ENCODE measurements around the gene FBXL14. TPM values are rescaled to one million over a fixed set of nuclear protein-coding genes. Genes with fewer than 3 reads are reported as not detected.

The FBXL14 gene
- total RNA-seq, 1 experiment from 2014 or later: 5.0 TPM

DNA sequence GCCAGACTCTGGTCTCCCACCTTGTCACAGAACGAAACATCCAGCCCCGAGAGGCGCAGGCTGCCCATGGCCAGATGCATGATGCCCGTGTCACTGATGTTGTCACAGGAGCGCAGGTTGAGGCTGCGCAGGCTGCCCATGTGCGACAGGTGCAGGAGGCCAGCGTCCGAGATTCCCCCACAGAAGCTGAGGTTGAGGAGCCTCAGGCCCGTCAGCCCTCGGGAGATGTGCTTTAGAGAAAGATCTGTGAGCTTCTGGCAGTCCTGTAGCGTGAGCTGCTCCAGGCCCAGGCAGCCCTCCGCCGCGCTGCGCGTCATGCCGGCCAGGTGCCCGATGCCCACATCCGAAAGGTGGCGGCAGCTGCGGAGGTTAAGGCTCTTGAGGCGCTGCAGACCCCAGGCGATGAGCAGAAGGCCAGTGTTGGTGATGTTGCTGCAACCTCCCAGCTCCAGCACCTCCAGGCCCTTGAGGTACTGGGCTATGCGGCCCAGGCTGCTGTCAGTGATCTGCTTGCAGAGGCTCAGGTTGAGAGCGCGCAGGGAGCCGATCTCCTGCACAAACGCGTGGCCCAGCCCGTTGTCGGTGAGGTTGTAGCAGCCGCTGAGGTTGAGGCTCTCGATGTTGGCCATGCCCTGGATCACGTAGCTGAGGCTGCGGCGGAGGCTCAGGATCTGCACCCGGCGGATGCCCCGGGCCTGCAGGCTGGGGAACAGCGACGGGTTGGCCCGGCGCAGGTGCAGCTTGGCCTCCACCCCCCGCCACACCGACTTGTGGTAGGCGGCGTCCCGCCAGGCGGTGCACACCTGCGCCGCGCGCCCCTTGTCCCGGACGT, 991 bp downstream of the FBXL14 start:
- no peak for DNase-seq (ENCODE audit: low spot score)

DNA sequence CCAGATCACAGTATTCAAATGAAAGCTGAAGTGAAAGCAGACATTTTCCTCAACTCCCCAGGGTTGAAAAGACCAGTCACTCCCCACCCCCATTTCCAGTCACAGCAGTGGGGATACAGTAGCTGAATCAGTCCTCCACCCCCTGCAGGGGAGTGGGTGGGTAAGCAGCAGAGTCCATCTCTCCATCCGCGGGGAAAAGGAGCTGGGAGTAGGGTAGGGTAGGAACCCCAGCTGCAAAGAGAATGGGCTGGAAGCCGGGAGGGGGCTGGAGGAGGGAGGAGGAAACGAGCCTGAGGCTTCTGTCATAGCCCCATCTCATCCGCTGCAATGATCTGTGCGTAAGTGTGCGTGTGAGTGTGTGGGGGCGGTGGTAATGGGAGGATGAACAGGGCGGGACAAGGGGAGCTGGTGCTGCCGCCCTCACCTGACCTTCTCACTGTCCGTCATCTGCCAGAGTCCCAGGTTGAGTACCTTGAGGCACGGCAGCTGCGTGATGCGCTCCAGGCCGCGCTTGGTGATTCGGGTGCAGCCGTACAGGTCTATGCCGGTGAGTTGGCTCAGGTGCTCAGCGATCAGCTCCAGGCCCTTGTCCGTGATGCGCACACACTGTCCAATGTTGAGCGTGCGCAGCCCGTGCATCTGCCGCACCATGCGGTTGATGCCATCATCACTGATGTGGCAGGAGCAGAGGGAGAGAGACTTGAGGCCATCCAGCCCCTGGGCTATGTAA, 1.8 kb downstream of the FBXL14 start:
- DNase-seq (ENCODE audit: low spot score): no peak

GRCh38 chr12:1591543-1591942, 2.8 kb downstream of the FBXL14 start:
- no peak for DNase-seq (ENCODE audit: low spot score)

DNA sequence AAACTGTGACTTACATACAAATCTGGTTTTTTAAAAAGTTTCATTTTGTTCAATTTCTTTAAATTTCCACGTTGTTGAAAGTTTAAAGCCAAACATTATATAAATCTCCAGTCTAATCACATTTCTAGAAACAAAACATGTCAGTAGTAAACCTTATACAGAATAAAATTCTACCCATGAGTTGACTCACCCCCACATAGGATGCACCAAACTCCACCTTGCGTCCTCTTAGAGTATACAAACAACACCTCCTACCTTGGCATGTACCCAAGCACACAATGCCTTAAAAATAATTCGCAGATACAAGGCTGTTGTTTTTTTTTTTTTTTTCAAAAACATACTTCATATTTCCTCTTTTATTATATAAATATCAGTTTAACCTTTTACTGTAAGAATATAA, 3.3 kb downstream of the FBXL14 start:
- DNase-seq (ENCODE audit: low spot score): no peak

- DNase-seq (ENCODE audit: low spot score): no peak
Observed at GRCh38 chr12:1590221-1590979, 4.0 kb downstream of the FBXL14 start.

- DNase-seq (ENCODE audit: low spot score): no peak
Observed at GRCh38 chr12:1588575-1588947, 5.8 kb downstream of the FBXL14 start.

DNA sequence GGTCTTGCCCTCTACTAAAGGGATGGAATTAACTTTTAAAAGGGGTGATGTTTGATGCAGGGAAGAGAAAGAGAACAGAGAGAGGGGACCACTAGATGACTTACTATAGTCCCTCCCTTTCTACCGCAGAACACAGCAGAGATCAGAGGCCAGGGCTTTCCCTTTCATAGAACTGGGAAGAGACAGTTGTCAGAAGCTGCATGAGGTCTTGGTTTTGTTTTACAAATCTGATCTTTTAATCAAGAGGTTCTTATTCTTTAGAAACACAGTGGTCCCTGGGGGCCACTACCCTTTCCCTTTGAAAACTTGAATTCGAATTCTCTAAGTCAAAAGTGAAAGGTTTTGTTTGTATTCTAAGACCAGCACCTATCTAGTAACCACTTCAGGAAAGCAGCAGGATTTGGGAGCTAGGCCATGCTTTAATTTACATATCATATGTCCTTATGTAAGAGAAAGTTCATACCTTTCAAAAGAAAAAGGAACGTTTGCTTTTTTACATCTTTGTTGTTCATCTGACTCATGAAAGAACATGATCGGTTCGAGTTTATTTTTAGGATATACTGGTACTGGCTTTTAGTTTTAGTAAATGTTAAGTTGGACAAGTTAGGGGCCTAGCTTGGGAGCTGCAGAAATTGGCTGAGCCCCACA, 6.3 kb downstream of the FBXL14 start:
- no peak for DNase-seq (ENCODE audit: low spot score)

DNA sequence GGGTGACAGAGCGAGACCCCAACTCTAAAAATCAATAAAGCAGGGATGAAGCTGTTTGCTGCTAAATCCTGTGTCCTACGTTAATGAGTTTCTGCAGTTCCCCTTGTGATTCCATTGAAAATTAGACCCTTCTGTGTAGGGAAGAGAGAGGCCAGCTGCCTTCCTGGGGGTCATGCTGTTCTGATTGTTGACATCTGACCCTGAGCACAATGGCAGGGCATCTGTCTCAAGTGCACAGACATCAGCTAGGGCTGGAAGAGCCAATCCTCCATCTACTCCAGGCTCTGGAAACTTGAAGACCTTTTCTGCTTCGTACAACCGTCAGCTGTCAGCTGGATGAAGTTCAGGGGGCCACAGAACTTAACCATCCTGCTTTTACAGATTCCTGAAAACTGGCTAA, 10.1 kb downstream of the FBXL14 start:
- no peak for DNase-seq (ENCODE audit: low spot score)

- DNase-seq (ENCODE audit: low spot score): peak; percentile 65
Observed at GRCh38 chr12:1583421-1584078, 10.8 kb downstream of the FBXL14 start.

GRCh38 chr12:1582709-1583050, 11.7 kb downstream of the FBXL14 start:
- DNase-seq (ENCODE audit: low spot score): no peak

DNA sequence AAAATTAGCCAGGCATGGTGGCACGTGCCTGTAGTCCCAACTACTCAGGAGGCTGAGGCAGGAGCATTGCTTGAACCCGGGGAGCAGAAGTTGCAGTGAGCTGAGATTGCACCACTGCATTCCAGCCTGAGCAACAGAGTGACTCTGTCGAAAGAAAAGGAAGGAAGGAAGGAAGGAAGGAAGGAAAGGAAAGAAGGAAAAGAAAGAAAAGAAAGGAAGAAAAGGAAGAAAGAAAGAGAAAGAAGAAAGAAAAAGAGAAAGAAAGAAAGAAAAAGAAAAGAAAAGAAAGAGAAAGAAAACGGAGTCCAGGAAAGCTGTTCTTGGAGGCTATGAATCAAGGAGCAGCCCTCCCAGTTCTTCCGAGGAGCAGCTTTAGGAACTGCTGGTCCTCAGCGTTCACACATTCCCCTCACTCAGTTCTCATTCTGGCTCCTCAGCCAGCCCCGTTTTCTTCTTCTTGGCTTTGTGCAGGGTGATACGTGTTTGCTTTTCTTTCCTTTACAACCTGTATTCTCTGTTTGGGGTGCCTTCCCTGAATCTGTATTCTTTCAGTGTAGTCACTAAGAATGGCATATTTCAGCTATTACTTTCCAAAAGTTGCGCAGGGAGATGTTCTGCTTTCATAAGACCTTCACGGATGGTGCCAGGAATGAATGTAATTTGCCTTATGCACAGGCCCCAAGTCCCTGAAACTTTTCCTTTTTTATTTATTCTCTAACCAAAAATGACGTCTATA, 12.2 kb downstream of the FBXL14 start:
- DNase-seq (ENCODE audit: low spot score): no peak

- DNase-seq (ENCODE audit: low spot score): no peak
Observed at GRCh38 chr12:1580526-1580925, 13.9 kb downstream of the FBXL14 start.

DNA sequence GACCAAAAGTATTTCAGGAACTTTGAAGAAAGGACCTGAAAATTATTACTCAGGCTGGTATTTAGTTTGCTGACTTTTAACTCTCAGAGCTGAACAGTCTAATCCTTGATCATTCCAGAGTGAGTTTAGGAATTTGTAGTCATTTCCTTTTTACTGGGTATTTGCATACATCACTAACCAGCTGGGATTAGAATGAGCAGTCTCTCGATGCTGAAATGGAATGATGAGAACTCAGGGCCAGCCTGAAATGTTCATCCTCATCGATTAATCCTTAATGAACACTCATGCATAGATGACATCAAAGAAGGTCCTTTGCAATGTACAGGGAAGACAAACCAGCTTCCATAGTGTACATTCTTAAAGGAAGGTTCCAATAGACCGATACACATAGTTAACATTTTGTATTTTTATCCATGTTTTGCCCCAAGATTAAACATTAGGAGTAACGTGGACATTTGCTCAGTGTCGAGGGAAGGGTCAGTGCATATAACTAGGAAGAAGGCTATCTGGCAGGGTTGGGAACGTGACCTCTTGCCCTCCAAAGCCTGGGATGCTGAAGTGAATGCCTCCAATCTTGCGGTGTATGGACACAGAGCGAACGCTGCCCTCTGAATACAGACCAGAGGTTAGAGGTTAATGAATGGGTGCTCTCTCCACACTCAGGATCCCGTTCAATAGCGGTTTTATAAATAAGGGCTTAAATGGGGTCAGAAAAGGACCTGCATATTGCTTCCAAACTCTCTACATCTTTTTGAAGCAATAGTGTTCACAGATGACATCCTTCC, 14.5 kb downstream of the FBXL14 start:
- DNase-seq (ENCODE audit: low spot score): no peak

DNA sequence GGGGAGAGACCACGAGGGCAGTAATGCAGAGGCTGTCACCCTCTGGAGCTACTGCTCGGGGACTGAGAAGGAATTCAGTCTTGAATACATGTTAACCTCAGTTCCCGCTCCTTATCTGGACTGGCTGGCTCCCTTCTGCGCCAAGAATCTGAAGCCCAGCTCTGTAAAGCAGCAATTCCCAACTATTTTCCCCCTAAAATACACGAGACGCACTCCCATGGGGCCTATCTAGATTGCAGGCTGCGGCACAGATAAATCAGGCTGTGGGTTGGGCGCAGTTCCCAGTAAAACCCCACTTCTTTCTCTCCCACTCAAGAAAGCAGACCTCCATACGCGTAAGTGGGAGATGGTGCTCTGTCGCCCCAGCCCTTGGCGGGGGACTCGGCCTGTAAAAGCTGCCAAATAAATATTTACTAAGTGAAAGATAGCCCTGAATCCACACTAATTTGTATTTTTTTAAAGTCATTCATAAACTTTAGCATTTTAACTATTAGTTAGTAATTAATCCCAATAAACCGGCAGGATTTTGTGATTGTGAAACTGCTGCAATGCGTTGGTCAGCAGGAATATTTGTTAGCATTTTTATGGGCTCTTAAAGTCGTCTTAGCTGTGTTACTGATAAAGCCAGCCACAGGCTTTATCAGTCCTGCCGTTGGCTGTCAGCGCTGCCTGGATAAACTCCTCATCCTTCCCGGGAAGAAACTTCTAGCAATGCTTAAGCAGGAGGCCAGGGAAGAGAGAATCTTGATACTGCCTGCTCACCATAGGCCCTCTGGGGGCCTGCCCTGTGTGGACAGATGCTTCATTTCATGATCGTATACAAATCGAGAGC, 17.8 kb downstream of the FBXL14 start:
- DNase-seq (ENCODE audit: low spot score): peak; percentile 42

- no peak for DNase-seq (ENCODE audit: low spot score)
Observed at GRCh38 chr12:1575408-1576401, 18.7 kb downstream of the FBXL14 start.

DNA sequence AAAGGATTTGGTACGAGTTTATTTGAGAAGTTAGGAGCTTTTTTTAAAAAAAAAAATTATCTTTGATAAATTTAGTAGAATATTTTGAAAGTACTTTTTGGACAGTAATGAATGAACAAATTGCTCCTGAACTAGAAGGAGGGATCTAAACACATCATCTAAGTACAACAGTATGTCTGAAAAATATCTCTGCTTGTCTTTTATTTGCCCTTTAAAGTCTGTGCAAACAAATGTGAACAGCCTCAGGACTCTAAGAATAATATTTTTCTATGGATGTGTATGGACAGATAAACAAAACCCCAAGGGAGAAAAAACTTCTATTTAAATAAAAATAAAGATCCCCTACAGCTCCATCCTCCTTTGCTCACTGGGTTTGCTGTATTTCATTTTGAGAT, 19.5 kb downstream of the FBXL14 start:
- DNase-seq (ENCODE audit: low spot score): no peak

- DNase-seq (ENCODE audit: low spot score): no peak
Observed at GRCh38 chr12:1573960-1574864, 20.2 kb downstream of the FBXL14 start.
